ENCODE results near the gene RHOD.
A peak's percentile ranks its signal among the peaks of the same experiment; 100 is the strongest.

Gene RHOD

DNA sequence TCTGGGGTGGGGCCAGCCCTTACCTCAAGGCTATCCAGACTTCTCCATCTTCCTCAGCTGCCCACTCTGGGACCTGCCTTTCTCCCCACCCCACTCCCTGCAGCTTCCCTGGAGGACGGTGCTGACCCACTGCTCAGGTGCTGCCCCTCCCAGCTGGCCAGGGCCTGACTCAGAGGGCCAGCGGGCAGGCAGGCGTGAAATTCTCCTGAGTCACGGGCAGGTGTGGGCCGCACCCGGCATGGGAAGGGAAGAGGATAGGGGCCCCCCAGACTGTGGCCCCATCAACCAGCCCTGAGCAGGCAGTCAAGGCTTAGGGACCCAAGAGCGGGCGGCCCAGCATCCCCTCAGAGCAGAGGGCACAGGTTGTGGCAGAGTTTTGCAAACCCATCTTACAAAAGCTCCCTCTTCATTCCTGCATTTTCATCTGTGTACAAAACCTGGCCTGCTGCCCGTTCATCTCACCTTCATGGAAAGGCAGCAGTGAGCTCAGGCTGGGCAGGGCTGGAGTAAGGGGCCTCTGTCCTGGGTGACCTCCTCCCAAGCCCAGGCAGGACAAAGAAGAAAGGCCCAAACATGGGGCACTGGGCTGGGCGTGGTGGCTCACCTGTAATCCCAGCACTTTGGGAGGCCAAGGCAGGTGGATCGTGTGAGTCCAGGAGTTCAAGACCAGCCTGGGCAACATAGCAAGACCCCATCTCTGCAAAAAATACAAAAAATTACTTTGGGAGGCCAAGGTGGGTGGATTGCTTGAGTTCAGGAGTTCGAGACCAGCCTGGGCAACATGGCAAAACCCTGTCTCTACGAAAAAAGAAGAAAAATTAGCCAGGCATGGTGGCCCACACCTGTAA, 6.1 kb downstream of the RHOD start:
- DNase-seq: no peak

DNA sequence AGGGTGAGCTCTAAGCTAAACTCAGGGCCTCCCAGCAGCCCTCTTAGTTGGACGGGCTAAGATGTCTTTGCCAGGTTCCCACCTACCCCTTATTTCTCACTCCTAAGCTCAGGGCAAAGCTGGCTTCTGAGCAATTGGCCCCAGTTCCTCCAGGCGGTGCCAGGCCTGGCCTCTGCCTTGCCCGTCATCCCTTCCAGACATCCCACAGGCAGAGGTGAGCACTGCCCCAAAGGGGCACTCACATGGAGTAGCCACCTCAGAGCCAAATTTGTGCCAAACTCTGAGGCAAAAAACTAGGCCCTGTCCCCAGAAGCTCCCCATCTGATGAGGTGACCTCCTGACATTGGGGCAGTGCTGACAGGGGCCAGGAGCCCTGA, 9.7 kb downstream of the RHOD start:
- DNase-seq: no peak

DNA sequence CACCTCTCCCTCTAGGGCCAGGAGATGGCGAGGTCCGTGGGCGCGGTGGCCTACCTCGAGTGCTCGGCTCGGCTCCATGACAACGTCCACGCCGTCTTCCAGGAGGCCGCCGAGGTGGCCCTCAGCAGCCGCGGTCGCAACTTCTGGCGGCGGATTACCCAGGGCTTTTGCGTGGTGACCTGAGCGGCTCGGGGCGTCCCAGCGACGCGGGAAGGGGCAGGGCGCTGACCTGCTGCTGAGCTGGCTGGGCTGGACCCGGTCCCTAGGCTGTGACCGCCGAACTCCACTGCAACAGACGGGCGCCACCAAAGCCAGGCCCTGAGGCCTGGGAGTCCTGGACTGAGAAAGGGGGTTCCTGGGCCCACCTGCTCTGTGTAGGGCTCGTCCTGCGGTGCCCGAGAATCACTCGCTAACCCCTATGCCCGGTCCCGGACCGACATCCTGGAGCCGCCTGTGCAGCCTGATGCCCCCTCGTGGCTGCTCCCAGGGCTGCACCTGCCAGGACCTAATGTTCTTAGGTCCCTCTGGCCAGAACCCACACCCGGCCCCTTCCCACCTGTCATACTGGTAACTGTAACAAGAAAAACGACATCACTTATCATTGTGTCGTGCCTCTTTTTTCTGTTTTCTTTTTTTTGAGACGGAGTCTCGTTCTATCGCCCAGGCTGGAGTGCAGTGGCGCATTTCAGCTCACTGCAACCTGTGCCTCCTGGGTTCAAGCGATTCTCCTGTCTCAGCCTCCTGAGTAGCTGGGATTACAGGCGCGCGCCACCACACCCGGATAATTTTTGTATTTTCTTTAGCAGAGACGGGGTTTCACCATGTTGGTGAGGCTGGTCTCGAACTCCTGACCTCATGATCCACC, 15.0 kb downstream of the RHOD start:
- peak; percentile 91 for DNase-seq

DNA sequence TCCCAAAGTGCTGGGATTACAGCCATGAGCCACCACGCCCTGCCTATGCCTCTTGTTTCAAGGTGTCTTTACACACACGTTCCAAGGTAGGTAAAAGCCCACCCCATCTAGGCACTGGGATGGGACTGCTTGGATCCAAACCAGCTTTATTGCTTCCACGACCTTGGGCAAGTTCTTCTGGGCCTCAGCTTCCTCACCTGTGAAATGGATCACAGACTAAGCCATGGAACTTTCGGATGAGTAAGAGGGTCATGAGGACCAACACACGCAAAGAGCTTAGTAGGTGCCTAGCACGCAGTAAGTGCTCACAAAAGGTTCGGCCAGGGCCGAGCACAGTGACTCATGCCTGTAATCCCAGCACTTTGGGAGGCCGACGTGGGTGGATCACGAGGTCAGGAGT, 15.6 kb downstream of the RHOD start:
- DNase-seq: no peak

DNA sequence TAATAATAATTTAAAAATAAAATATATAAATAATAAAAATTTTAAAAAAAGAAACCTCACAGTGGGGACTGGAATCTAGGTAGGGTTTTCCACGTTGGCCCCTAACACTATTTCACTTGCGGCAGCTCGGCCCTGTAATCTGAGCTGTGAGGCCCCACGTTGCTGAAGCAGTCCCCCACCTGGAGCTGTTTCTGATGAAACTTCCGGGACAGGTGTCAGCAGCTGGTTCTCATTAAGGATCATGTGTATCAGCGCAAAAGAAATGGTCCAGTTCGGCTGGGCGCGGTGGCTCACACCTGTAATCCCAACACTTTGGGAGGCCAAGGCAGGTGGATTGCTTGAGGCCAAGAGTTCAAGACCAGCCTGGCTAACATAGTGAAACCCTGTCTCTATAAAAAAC, 17.3 kb downstream of the RHOD start:
- DNase-seq: no peak

DNA sequence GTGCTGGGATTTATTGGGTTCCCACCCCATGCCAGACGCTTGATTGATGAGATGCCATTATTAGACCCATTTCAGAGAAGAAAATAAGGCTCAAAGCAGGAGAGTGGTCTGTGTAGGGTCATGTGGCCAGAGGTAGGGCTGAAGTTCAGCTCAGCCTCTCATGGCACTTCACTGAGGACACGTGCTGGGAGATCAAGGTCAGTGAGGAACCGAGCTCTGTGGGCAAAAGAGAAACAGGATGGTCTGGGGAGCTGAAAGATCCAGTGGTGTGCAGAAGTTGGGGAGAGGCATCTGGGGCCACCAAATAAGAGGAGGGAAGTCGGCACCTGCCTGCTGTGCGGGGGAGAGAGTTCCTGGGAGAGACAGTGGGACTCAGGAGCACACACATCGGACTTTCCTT, 19.6 kb downstream of the RHOD start:
- no peak for DNase-seq

DNA sequence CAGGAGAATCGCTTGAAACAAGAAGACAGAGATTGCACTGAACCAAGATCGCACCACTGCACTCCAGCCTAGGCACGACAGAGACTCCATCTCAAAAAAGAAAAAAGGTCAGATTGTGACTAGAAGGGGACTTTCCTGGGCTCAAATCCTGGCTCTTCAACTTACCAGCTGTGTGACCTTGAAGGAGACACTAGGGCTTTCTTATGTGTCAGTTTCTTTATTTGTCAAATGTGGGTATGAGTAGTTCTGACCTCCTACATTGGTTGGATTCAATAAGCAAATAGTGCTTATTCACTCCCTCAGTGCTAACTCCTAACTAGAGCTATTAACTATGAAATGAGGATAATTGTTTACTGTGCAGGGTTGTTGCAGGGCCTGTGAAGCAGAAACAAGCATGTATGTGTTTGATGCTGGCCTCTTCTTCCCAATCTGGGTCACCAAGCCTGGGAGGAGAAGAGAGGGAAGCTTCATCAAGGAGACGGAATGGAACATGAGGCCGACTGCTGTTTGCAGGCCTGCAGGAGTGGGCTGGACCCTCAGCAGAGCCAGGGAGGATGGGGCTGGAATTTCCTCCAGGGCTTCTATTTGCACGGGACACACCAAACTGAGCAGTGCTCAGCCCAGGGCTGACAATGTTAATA, 22.5 kb downstream of the RHOD start:
- DNase-seq: peak; percentile 42

DNA sequence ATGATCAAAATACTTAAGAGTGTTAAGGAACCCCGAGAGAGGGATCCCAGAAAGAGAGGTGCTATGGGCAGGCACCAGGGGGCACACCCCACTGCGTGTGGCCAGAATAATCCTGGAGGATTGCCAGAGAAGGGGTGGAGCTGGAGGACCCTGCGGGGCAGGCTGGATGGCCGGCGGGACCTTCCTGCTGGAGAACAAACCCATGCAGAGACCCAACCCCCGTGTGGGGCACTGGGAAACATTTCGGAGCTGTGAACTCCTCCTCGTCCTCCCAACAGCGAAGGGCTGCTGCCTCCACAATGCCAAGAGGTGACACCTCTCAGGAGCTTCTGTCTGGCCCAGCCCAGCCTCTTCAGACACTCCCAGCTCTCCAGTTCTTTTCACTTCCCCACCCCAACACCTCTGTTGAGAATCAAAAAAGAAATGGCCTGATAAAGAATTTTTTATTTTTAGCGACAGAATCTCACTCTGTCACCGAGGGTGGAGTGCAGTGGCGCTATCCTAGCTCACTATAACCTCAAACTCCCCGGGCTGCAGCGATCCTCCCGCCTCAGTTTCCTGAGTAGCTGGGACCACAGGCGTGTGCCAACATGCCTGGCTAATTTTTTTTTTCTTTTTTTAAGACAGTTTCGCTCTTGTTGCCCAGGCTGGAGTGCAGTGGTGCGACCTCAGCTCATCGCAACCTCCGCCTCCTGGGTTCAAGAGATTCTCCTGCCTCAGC, 25.6 kb downstream of the RHOD start:
- peak; percentile 29 for DNase-seq

DNA sequence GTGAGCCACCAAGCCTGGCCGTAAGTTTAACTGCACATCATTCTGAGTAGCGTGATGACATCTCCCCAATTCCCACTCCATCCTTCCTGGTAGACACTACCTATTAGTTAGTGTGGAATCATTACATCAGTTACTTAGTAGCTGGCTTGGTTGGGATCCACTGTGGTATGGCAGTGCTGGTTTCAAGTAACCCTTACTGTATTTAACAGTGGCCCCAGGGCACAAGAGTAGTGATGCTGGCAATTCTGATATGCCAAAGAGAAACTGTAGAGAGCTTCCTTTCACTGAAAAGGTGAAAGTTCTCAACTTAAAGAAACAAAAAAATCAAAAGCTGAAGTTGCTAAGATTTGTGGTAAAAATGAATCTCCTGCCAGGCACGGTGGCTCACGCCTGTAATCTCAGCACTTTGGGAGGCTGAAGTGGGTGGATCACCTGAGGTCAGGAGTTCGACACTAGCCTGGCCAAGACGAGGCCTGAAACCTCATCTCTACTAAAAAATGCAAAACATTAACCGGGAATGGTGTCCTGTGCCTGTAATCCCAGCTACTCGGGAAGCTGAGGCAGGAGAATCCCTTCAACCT, 27.2 kb downstream of the RHOD start:
- DNase-seq: no peak

DNA sequence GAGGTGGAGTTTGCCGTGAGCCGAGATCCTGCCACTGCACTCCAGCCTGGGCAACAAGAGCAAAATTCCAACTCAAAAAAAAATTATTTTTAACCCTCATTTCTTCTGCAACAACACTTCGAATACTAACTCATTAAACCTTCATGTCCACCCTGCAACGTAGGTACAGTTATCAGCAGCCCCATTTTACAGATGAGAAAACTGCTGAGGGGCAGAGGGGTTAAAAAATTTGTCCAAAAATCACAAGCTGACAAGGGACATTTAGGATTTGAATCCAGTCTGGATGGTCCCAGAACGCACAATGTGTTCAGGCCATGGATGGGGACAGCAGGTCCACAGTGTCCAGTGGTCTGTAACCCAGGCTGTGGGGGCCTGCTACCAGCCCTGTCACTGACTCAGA, 29.0 kb downstream of the RHOD start:
- no peak for DNase-seq

DNA sequence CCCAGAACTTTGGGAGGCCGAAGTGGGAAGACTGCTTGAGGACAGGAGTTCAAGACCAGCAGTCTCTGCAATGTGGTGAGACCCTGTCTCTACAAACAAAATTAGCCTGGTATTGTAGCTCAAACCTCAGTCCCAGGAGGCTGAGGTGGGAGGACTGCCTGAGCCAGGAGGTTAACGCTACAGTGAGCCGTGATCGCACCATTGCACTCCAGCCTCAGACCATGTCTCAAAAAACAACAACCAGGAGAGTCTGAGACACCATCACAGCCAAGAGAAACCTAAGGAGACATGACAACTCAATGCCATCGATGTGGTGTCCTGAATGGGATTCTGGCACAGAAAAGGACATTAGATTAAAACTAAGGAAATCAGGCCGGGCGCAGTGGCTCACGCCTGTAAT, 34.1 kb downstream of the RHOD start:
- no peak for DNase-seq

DNA sequence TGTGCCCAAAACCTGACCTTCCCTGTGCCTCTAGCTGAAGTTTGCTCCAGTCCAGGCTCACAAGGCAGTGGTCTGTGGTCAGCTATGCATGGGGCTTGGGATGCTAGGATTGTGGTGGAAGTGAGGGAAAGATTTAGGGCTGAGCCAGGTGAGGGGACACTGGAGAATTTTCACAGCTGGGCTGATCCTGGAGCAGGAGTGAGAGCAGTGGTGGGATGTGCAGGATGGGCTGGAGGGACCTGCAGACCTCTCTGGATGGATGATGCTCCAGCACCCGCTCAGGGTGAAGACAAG, 38.5 kb downstream of the RHOD start:
- no peak for DNase-seq

DNA sequence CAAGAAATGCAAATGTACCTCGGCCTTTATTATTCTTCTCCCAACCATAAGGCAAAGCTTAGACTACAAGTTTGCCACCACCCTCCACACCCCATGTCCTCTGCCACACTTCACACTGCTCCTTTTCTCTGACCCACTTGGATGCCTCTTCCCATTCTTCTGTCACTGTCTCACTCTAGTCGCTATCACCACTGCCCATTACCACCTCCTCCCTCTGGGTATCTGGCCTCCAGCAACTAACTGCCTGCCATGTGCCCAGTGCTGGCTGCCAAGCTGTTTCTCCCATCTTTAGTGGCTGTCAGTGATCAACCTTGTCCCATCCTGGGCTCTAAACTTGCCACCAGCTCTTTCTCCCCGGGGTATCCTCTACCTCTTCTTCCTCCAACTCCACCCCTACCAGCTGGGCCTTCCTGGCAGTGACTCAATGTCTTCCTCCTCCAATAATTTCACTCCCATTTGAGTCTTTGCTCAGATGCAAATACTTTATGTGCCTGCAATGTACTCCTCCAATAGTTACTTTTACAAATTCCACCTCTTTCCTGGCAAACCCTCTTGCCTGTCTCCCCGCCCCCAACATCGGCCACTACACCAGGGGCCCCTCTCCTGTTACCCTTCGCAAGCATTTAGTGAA, 42.3 kb downstream of the RHOD start:
- DNase-seq: no peak

DNA sequence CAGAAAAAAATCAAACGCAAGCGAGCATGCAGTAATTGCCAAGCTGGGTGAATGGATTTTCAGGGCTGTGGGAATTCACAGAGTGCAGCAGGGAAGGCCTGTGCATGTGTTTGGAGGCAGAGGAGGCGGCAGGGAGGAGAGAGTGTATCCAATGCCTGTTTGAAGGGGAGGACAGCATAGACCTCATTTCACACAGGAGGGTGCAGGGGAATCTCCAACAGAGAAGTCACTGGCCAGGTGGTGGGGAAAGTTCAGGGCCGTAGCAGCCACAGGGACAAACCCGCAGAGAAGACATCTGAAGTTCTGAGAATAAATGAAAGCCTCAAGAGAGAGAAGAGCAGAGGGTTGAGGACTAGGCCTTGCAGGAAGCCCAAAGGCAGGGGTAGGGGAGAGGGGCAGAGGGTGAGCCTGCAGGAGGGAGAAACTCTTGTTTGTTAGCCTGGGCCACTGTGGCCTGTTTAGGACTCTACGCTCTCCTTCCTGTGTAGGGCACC, 43.2 kb downstream of the RHOD start:
- peak; percentile 46 for DNase-seq

DNA sequence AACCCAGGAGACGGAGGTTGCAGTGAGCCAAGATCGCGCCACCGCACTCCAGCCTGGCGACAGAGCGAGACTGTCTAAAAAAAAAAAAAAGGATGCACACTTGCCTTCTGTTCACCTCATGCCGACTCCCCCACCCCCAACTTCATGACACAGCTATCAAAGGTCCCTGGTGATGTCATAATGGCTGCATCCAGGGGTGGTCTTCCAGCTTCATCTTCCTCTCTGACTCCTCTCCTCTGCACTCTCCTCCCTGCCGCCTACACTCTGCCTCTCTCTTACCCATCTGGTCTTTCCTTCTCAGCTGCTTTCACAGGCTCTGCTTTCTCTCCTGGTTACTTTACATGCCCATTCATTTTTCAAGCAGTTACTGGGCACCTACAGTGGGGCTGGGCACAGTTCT, 46.0 kb downstream of the RHOD start:
- DNase-seq: no peak

DNA sequence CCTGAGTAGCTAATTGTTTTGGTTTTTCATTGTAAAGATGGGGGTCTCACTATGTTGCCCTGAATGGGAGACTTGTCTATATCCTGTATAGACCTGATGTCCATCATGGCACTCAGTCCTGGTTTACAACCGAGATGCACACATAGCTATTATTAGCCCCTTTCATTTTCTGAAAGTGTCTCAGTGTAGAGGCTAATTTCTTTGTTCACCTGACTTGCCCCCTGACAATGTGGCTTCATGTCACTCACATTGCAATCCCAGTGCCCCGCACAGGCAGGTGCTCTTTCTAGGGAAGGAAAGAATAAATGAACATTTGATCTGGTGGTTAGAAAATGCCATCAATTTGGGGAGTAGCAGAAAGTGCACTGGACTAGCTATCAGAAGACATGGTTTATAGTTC, 49.3 kb downstream of the RHOD start:
- no peak for DNase-seq

DNA sequence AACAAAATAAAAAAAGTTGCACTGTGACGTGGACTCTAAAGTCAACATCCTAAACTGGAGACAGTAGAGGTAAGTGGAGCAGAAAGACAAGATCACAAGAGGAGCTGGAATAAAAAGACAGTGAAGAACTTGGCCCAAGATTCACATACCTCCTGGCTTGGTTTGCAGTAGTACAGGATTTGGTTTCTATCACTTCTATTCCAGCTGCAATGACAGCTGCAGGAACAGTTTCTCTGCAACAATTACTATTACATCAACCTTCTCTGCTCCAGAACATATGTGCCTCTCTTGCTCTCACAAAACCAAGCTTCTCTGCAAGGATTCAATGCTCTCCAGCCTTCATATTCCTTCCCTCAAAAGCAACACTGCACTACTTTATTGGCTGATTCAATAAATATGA, 54.6 kb downstream of the RHOD start:
- DNase-seq: no peak

DNA sequence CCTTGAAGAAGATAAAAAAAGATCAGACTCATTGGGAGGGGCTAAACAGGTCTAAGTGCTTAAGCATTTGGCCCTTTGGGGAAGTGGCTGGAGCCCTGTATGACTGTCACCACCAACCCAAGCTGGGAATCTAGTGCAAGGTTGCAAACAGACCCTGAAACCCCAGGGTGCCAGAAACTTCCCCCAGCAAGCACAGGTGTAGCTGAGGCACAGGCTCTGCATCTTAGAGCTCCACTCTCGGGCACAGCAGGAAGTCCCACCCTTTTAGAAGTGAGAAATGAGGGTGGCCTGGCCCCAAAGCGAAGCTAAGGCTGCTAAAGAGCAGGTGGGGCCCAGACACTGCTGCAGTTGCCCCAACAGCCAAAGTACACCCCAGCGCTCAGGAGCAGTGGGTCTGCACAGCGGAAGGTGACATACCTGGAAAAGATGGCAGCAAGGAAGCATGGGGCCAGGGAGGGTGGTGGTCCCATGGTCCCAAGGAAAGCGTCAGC, 56.6 kb downstream of the RHOD start:
- DNase-seq: no peak

DNA sequence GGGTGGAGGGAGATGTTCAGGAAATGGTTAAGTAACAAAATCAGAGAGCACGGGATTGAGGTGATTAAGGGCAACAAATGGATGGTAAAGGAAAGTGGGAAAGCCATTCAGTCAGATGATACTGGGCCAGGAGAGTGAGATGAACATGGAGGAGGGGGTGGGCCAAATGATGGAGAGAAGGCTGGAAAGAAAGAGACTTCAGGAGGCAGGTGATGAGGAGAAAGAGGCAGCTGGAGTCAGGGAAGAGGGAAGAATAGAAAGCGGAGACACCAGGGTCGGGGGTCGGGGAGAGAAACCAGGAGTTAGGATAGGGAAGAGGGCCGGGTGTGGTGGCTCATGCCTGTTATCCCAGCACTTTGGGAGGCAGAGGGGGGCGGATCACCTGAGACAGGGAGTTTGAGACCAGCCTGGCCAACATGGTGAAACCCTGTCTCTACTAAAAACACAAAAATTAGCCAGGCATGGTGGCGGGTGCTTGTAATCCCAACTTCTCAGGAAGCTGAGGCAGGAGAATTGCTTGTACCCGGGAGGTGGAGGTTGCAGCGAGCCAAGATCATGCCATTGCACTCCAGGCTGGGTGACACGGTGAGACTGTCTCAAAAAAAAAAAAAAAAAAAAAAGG, 57.7 kb downstream of the RHOD start:
- DNase-seq: no peak

DNA sequence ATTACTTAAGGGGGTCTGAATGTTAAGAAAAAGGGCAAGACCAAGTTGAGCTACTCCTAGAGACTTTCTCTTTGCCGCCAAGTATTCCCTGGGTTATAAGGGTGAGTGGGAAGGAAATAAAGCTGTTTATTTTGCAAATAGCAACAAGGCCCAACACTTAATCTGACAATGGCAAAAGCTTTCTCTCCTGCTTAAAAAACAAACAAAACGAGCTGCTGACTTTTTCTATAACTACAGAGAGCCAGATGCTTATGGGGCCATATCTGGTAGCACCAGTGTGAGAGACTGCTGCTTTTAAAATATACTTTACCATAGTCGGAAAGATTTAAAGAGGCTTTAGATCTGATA, 60.1 kb downstream of the RHOD start:
- DNase-seq: no peak

DNA sequence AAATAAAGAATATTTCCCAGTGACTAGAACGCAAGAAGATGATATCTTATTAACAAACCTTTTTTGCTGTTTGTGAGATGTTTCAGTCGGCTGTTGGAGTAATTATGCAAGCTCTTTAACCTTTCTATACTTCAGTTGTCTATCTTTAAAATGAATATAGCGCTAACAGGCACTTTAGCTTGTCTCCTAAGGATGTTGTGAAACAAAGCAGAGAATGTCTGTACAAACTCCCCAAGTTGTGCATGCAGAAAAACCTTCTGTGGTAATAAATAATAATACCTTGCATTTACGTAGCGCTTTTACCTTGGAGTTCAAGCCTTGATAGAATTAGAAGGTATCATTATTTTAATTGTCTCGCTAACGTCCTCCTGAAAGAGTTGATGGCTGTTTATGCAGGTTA, 60.5 kb downstream of the RHOD start:
- no peak for DNase-seq

Data from retina (tissue), 1 donor.